Measurements from ENCODE around the gene CCDC32.
A peak's percentile ranks its signal among the peaks of the same experiment; 100 is the strongest.

CCDC32 gene

DNA sequence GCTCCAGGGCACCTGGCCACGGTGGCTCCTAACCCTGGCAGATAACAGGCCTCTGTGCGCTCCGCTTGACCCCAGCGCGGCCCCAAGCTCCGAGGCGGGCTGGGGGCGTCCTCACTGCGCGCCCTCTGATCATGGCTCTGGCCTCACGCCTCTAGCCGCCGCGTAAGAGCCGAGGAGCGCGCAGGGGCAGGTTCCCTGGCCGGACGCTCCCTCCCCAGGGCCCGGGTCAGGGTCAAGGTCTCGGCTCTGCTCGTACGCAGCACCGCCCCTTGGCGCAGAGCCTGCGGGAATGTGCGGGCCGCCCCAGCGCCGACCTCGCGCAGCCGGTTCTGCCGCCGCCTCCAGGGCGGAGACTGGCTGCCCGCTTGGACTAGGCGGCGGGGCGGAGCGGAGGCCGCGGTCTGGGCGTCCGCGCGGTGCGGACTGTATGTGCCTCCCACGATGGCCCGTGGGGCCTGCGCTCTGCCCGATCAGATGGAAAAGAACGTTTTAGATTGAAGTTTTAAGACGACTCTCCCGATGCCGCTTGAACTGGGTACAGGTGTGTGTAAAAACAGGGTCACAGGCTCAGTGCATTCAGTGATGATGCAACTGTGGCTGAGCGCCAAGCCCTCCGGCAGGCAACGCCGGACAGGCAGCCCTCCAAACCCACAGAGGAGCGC lies 53.2 kb downstream of the CCDC32 start:
- no peak for DNase-seq

GRCh38 chr15:40511093-40511471 lies 53.8 kb downstream of the CCDC32 start:
- DNase-seq: no peak

DNA sequence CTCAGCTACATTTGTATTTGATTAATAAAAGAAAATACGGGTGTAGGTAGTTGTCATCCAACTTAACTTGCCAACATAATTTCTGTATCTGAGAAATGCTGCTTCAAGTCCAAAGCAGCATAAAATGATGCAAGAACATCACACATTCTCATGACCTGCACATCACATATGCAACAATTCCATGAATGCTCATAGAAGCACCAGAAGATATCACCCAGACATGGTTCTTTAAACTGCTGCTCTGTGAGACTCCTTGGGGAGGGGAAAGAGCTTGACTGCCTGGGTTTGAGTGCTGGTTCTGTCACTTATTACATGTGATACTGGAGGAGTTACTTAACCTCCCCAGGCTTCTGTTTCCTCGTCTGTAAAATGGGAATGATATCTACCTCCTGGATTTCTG lies 54.6 kb downstream of the CCDC32 start:
- DNase-seq: no peak

DNA sequence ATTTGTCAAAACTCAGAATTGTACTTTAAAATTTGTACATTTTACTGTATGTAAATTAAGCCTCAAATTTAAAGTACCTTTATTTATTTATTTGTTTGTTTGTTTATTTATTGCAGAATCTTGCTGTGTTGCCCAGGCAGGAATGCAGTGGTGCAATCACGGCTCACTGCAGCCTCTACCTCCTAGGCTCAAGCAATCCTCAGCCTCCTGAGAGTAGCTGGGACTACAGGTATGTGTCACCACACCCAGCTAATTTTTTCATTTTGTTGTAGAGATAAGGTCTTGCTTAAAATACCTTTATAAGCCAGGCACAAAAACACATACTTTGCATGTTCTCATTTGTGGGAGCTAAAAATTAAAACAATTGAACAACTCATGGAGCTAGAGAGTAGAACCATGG lies 56.6 kb downstream of the CCDC32 start:
- DNase-seq: no peak

DNA sequence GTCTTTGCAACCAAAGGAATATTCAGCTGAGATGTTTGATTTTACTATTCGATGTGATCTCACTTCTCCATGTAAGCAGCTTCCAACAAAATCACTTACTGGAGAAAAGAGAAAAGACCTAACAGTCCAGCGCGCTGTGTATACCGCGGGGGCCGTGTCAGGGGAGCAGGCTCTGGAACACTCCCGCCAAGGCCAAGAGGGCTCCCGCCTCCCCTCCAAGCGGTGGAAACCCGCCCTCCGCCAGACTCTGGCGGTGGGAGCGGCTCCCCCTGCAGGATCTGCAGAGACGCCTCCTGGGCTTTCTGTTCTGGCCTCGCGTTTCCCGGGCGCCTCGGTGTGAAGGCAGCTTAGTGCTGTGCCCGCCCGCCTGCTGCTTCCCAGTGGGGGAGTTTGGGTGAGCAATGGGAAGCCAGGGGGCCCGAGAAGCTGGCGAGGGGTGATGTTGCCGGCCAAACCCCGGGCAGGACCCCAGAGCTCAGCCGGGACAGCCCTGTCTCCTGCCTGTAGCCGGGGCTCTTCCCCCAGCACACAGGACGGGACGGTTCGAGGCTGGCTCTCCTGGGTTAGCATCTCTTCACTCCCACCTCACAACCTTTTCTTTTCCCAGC lies 57.8 kb downstream of the CCDC32 start:
- peak; percentile 94 for DNase-seq
